Inflammatory macrophage treated with lipopolysaccharide for 1 hour (primary cell): ENCODE data around the gene NTRK3.

Experiments used
- DNase-seq, 2 donors: peaks; one replicate each; pipeline ENCODE4 v3.0.0-alpha.2; 2020 to 2022

NTRK3 gene

DNA sequence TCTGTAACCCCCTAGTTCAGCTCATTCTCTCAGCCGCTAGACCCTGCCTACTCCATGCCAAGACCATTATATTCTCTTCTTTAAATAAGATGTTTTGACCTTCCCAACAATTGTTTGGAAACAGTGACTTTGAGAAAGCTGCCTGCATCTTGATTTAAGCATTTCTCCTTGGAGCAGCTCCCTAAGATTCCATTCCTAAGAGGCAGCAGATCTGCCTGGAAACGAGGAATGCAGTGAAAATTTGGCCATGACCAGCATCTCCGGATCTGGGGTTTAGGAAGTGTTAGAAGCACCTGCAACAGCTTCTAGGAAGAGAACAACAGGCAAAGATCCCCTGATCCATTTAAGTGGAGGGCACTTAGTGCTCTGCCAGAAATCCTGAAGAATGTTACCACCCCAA lies 235.7 kb downstream of the NTRK3 start:
- no peak for DNase-seq

GRCh38 chr15:88019656-88020055 lies 236.9 kb downstream of the NTRK3 start:
- no peak for DNase-seq

GRCh38 chr15:88018869-88019641 lies 237.5 kb downstream of the NTRK3 start:
- no peak for DNase-seq

DNA sequence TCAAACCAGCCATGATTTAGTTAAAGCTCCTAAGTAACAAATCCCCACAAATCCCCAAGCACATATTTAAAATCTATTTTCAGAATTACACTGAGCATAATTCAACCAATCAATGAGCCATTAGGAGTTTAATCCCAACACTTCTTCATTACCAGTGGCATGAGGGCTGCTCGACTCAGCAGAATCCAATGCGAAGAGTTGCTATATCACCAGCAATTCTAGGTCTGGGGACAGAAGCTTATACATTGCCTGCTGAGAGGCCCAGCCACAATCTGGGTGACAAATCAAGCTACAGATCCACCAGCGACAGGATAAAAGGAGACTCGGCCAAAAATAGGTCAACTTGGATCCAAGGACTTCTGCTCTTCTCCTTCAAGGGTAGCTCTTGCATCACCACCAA lies 238.8 kb downstream of the NTRK3 start:
- no peak for DNase-seq

DNA sequence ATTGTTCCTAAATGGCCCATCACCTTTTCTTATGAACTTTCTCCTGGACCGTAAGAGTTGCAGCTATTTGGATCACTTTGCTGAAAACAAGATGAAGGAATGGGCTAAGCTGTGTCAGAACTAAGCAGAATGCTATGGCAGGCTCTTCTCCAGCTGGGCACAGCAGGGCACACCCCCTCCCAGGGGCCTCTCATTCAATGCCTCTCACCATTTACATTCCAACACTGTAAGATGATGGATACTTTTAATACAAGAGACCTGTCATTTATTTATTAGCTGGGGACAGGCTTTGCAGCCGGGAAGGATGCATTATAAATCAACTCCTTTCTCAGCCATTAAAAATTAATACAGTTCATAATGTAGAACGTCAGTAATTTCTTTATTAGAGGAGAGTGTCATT lies 240.1 kb downstream of the NTRK3 start:
- DNase-seq: no peak

DNA sequence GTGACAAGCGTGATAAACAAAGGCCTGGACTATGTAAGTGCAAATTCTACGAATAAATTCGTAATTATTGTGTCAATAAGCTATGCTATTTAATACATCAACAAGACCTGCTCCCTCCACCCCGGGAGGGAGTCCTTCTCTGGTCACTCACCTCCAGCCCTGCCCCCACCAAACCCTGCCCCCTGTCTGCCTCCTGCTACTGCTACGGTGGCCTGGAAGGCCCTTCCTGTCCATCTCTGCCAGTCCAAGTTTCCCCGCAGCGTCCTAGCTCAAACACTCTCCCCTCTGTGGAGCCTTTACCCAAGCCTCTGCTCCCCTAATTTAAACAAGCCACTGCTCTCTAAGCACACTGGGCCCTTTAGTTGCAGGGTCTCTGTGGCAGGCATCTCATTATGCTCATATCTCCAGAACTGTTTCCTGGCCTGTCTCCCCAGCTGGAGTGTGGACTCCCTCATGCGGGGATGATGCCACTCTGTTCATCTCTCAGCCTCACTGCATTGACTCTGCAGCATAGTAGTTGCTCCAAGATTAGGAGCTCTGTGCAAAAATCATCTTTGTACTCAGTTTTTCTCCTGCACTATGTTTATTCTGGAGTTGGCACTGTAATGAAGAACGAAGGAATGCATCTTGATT lies 241.2 kb downstream of the NTRK3 start:
- no peak for DNase-seq

DNA sequence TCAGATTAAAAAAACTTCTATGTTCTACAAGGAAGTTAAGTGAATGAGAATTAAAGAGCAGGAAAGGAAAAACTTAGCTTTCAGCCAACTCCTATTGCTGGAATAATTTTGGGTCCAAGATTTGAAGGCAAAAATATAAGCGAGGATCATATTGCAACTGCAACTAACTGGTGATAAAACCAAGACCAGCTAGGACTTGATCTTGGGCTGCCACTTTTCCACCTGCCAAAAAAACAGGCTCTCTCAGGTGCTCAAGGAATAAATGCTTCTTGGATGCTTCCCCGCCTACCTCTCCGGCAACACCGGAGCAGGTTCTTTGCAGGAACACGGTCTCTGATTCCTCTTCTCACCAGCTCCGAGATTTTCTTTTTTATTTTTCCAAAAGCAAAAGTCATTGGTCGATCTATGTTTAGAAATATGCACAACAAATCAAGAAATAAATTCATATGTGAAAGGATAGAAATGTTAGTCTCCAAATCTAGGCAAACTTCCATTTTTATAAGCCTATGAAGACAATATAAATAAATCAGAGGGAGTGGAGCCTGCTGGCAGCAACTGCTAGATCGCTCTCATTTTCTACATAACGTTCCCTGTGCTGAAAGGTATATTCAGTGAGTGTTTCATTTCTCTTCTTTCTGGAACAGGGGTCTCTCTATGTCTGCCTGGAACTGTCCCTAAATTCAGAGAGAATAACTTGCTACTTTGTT lies 241.9 kb downstream of the NTRK3 start:
- no peak for DNase-seq

- DNase-seq: no peak
Observed at GRCh38 chr15:88013111-88013510, 243.4 kb downstream of the NTRK3 start.

DNA sequence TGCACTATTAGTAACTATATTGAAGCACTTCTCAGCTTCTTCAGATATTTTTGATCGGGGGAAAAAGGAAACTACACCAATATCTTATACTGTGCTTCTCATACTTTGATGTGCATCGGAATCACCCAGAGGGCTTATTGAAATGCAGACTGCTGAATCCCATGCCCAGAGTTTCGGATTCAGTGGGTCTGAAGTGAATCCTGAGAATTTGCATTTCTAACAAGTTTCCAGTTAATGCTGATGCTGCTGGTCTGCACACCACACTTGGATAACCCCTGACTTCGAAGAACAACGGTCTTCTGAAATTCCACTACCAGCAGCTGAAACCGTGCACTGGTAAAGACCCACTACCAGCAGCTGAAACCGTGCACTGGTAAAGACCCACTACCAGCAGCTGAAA lies 243.9 kb downstream of the NTRK3 start:
- DNase-seq: no peak

DNA sequence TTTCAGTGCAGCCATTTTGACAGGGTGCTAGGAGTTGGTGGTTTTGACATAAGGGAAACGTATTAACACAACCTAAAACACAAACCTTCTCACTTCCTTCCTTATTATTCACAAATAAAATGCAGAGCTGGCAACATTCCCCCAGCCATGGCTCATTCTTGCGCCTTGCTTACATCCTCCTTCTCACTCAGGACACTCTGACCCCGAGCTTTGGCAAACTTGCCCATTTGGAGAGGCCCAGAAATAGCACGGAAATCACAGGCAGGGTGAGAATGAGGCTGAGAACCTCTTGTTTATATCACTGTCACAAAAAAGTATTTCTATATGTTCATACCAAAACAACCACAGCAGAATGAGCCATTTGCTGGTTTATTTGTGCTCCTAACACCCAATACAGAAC lies 244.3 kb downstream of the NTRK3 start:
- DNase-seq: no peak

DNA sequence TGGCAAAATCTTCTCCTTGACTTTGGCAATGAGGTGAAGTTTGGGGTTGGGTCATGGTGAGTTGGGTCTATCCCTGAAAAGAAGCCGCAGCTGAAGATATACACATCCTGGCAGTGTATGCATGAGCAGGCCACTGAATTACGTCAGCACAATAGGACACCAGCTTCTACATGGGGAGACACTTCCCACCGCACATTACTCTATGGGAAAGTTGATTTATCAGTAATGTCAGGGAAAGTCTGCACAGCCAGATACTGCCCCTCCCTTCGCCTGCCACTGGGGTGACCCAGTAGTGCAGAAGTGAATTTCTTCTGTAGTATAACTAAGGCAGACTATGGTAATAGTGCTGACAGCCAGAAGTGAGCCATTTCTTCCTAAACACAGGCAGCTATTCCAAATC lies 245.0 kb downstream of the NTRK3 start:
- no peak for DNase-seq

DNA sequence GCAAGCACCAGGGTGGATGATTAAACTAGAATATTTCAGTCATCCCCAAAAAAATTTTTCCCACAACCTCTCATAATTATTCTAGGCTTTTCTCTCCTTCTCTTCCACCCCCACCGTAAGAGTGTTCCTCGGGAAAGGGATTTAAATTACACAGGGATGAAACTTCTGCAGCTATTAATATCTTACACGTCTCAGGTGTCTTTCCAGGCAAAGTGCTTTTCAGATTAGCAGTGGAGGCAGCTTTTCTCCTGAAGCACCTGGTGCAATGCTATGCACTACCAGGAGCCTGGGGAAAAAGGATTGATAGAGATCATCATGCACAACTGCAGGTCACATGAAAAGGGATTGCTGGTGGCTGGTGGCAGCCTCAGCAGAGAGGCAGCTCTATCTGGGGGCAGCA lies 250.4 kb downstream of the NTRK3 start:
- DNase-seq: no peak

DNA sequence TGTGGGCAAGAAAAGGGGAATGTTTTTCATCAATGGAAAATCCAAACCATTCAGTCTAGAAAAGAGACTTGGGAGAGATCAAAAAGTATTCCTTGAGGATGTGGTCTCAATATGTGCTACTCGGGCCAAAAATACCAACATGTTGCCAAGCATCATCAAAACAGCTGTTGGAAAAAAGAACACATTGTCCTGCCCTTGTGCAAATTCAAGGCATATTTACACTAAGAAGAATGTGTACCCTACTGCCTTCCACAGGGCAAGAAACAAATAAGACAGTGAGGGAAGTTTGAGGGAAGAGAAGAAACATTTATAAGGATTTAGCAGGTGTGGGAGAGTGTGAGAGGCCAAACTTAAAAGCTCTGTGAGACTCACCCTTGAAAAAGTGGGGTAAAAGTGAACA lies 252.1 kb downstream of the NTRK3 start:
- no peak for DNase-seq

DNA sequence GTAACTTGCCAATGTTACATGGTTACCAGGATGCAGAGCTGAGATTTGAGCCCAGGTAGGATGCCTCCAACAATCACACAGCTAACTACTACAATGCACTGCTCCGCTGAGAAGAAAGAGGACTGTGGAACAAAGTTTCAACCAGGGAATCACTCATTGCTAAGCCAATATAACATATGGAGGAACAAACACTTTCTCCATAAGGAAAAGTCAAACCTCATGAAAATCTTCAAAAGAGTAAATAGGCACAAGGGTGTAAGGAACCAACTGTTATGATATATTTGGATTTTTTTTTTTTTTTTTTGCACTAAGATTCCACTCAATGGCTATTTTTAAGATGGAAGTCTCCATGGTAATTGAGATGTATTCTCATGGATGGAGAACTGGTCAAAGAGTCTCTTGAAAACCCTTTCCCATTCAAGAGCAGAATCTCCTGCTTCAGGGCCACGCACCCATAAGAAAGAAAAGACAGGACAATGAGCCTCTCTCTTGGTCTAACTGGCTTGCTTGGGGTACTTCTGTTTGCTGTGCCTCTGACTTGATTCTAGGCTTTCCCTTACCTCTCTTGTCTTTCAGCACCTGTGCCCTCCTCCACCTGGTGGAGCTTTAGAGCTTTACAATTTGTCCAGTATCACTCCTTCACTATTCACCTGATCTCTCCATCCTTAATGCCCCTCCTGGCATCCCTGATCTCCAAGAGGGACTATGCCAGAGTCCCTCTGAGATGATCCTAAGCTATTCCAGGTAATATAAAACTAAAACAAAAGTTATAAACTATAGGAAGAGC lies 252.8 kb downstream of the NTRK3 start:
- no peak for DNase-seq

DNA sequence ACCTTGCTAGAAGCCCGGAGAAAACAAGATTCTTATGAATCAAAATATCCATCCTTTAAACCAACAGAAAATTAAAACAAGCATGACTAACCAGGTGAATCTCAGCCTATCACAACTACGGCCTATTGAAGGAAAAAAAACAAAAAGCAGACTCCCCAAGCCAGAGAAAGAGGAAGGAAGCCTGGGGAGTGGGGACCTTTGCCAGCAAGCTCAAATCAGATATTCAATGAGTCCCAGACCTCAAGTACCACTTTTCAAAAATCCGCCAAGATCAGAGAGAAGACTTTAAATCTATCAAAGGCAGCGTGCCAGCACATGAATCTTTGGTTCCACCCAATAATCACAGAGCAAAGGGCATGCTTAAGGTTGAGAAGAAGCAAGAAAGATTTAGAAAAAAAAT lies 253.8 kb downstream of the NTRK3 start:
- DNase-seq: no peak

DNA sequence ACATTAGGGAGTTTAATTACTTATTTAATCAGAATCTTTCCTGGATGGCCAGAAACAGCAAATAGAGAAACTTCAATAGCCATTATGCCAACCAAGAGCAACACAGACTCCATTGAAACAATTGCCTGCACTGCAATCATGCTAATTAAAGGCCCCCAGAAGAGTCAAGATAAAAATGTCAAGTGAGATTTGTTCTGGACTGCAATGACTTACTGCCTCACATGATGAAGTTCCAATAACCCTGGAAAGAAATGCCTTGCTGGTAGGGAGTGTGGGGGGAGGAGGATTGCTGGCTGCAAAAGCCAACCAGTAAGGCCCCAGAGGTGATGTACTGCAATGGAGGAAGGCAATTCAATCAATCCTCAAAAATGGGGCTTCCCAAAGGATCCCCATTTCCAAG lies 257.9 kb downstream of the NTRK3 start:
- DNase-seq: no peak

DNA sequence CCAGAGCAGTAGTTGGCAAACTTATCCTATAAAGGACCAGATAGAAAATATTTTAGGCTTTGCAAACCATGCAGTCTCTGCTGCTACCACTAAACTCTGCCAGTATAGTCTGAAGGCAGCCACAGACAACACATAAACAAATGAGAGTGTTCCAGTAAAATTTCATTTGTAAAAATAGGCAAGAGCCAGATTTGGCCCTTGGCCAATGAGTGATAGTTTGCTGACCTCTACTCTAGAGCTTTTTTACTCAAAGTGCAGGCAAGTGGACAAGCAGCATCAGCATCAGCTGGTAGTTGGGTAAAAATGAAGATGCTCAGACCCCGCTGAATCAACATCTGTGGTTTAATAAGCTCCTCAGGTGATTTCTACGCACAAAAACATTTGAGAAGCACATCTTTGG lies 269.8 kb downstream of the NTRK3 start:
- DNase-seq: no peak

DNA sequence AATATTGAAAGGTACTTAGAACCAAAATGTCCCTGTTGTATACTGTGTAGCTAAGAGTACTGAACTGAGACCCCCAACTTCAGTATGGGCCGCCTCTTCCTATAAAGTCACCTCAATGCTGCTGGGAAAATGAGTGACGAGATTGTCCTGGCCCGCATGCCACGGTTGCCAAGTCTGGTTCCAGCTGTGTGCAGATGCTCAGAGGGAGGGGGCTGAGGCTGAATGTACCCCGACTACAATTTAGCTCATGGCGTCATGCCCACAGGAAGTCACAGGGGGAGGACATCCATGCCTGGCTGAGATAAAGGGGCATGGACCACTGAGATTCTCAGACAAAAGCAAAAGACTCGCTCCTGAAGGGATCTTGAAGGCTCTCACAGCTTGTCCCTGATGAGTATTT lies 271.1 kb downstream of the NTRK3 start:
- DNase-seq: no peak

DNA sequence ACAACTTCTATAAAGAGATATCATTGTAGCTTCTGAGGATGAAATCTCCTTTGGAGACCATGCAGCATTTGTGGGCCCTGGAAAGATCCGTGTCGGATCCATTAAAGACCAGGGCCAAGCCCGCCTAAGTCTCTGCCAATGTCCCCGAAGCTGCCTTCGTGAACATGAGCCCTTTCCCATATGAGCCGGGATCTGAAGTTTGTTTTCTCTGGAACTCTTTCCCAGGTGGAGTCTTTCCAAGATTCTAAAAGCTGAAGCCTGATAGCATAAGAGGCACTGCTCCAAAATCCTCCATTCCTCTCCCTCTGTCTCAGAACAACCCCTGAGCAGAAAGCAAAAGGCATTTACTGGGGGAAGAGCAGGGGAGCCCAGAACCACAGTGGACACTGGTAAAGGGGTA lies 274.6 kb downstream of the NTRK3 start:
- DNase-seq: no peak

DNA sequence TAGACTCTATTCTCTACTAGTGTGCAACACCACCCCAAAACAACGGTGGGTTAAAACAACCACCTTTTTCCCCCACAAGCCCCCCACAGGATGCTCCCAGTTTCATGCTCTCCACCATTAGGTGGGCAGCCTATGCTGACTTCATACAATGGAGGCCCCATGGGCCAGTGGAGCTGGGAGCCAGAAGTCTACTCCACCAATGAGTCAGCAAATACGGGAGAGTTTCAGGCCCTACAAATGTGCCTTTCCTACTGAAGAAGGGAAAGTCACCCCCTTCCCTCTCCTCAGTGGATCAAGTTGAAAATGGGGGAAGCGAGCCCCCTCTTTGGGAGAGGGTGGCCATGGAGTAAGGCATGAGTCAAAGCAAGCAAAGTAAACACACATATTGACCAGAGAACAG lies 278.6 kb downstream of the NTRK3 start:
- DNase-seq: no peak

DNA sequence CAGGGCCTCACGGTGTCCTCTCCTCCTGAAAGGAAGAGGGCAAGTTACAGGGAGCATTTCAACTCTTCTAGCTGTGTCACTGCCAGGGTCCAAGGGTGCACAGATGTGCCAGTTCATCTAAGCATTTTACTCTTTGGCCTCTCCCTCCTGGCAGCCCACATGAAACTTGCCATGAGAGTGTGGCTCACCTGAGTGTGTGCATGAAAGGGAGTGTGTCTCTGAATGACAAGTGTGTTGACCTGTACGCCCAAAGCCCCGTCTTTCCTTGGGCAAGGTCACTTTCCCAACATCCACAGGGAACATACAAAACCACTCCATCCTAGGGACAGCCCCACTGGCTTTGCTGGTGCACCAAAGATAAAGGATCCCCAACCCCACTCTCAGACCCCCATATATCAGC lies 280.0 kb downstream of the NTRK3 start:
- no peak for DNase-seq

- no peak for DNase-seq
Observed at GRCh38 chr15:87973501-87974215, 282.9 kb downstream of the NTRK3 start.

DNA sequence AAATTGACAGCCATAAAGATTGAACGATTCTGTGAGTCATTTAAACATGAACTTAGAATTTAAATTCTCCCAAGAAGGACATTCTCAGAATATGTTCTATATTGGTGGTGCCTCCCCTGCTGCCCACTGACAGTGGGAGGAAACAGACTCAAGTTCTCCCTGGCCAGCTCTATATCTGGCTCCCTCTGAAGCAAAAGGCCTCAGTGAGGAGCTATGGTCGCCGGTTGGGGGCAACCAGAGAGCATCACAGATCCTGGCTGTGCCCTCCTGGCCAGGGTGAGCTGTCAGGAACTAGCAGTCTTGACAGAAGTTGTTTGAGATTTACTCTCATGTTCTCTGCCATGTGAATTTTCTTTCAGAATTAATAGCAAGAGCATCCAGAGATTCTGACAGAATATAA lies 285.5 kb downstream of the NTRK3 start:
- no peak for DNase-seq
